HG02981 (cell line): ENCODE measurements around the gene IRAK1.
A peak's percentile ranks its signal among the peaks of the same experiment; 100 is the strongest.

Source experiments
- ATAC-seq: cut with Tn5 transposase; IDR thresholded peaks from one replicate; pipeline ENCODE4 v1.9.1; 2021; ENCODE audit warnings: mild to moderate bottlenecking, moderate library complexity; ENCODE audit not compliant: unreplicated experiment

Gene IRAK1

DNA sequence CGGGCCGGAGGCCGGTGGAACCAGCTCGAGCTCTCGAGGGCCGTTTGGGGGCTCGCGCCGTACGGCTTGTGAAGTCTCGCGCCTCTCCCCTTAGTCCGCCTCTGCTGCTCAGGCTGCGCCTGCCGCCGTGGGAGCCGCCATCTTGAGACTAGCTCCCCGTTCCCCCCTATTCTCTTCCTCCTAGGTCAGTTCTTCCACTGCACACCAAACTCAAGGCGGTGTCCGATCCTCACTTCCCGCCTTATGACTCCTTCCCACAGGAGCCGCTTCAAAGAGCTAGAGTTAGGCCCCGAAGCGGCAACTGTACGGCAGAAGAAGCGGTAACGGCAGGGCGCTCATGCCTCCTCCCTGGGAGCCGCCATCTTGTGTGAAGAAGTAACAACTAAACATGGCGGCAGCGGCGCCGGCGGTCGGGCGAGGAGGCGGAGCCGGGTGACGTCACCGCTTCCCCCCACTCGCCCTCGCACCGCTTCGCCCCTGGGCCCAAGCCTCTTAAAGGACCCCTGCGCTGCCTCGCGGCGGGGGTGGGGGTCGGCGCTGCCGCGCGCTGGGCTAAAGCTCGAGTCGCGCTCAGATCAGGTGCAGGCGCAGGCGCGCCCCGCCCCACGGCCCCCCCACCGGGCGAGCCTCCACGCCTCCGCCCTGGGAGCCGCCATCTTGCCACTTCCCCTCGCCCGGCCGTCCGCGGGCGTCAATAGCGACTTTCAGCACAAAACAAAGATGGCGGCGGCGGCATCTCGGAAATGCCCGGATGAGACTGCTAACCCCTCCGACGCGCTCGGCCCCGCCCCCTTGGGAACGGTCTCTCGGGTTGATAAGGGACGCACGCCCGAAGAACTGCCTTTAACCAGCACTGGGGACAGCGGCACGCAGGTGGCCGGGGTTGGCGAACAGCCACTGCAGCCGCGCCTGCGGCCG, 48.0 kb downstream of the IRAK1 start, which contains the start of gene HCFC1:
TSS of gene HCFC1 (minus strand) at position 369 of the 918 bp plus-strand sequence. CDS start 978 bp downstream, outside the sequence.
- peak; percentile 37 for ATAC-seq

DNA sequence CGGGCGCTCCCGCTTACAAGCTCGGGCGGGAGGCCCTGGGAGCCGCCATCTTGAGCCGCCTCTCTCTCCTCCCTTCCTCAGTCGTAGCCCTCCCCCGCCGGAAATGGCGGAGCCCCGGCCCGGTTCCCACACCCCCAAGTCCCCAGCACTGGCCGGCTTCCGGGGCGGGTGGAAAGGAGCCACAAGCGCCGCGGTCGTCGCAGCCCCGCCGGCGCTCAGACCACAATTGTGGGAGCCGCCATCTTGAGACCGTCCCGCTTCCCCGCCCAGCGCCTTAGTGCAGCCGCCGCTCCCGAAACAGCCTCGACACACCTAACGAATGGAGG, 48.6 kb downstream of the IRAK1 start:
- ATAC-seq: peak; percentile 29

DNA sequence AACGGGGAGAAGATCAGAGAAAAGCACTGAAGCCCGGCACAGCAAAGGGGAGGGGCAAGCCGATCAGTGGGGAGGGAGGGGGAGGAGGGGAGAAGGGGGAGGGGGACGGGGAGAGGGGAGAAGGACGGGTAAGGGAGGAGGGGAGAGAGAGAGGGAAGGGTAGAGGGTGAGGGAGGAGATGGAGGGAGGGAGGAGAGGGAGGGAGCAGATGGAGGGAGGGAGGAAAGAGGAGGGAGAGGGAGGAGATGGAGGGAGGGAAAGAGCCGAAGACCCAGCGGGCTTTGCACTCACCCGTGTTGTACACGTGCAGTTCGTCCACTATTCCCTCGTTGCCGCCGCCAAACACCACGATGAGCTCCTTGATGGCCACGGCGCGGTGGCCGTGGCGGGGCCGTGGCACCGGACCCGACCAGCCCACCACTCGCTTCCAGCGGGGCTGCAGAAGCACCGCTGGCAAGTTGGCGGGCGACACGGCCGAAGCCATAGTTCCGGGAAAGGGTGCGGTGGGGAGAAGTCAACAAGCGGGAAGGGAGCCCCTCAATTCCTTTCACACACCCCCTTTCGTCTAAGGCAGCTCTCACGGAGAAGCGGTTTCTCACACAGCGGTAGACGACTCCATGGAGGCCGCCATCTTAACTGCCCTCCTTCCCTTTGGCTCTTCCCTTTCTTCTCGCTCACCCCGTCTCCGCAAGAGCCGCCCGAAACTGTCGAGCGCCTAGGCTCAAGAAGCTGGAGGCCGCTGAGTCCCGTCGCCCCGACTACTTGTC, 49.2 kb downstream of the IRAK1 start:
- no peak for ATAC-seq

DNA sequence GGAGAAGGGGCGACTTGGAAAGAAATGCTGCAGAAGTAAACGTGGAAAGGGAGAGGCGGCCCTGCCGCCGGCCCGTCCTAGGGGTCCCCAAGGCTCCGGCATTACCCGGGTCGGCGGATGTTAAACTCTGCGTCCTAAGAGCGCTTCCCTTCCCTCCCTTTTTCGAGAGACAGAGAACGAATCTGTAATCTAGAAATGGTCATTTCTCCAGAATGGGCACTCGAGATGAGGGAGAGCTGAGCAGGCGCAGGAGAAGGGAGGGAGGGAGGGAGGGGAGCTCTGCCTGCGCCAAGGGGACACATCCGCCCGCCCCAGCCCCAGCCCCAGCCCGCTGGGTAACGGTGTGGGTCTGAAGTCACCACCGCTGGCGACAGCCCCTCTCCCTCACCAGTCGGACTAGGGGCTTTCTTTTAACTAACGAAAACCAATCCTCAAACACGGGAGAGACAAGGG, 49.8 kb downstream of the IRAK1 start:
- ATAC-seq: no peak

DNA sequence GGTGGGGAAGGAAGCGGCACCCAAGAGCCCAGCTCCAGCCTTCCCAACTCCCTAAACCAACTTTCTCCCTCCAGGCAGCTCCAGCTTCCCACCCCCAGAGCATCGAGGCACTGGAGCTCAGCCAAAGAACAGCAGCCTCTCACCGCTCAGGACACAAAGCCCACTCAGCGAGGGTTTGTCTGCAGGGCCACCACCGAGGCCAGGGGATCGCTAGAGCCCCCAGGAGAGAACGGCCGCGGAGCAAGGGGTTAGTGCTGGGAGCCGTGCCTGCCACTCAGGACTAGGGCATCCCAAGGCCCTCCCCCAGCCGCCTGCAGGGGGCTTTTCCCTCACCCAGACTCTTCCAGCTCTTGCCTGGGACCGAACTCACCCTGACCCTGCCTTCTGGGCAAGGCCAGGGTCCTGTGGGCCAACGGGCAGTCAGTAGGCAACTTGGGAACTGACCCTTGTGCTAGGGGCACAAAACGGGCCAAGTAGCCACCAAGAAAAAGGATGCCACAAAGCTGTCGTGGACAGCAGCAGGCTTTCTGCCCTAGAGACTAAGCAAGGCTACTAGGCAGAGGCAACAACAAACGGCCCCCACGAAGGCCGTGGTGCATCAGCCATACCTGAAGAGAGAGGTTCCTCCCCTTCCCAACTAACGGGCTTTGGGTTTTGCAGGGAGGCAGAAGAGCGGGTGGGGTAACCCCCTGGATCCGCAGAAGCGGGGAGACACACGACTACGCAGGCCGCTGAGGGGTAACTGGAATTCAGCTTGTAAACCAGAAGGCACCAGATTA, 50.4 kb downstream of the IRAK1 start:
- no peak for ATAC-seq

GRCh38 chrX:153968754-153969124, 51.0 kb downstream of the IRAK1 start:
- no peak for ATAC-seq

- ATAC-seq: no peak
These were observed 51.4 kb downstream of the IRAK1 start for GRCh38 chrX:153968255-153968654.

GRCh38 chrX:153967536-153968224, 52.0 kb downstream of the IRAK1 start:
- ATAC-seq: no peak

DNA sequence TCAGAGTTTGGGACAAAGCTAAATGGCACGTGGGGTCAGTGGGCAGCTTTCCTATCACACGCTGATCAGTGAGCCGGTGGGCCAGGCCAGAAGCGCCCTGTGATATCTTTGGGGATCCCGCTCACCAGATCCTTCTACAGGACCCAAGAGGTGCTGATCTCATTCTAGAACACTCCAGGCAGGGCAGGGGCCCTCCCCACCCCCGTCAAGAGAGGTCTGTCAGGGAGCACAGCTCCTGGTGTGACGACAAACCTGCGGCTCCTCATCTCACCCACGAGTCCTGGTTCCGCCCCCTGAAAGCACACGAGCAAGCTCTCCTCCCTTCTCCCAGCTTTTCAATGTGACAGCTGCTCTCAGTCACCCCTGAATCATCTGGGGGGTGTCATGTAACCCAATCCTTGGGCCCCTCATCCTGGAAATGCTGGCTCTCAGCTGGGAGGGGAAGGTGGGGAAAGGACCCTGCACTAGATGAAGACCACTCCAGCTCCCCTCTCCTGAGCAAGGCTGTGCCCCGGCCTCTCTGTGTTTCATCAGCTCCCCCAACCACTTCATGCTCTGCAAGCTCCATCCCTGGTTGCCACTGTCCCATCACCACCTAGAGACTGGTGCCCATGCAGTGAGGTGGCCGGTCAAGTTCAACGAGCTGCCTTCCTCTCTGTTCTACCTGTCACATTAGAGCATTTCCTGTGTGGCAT, 52.7 kb downstream of the IRAK1 start:
- no peak for ATAC-seq

DNA sequence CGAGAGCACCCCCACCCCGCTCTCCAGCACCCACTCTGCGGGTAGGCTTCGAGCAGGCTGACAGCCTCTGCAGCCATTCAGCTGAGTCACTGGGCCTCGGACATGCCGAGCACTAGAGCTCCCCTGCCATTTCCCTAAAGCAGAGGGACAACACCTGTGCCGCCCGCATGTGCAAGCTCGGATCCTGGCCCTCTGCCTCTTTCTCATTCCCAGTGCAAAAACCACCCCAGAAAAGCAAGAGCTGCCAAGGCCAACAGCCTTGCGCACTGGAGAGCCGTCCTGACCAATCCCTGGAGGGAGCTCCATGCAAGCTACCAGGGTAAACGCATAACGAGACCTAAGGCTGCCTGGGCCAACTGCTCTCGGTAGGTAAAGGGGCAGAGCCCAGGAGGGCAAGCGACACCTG, 53.4 kb downstream of the IRAK1 start:
- ATAC-seq: no peak

DNA sequence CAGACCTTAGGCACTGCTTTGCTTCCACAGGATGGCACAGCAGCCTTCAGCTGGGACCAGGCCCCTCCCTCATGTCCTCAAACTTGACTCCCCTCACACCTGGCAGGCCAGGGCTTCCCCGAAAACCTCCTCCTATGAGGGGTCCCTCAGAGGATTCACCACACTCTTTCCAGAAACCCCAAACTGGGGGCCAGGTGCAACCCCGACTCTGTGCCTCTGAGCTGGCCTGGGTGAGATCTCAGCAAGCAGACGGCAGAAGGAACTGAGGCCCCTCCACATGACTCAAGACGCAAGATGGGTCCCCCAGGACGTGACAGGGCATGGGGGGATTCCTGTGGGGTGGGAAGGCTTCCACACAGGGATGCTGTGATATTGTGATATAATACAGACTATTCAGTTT, 54.3 kb downstream of the IRAK1 start:
- no peak for ATAC-seq

GRCh38 chrX:153964105-153964504, 55.6 kb downstream of the IRAK1 start:
- no peak for ATAC-seq

GRCh38 chrX:153963546-153963945, 56.2 kb downstream of the IRAK1 start:
- no peak for ATAC-seq

DNA sequence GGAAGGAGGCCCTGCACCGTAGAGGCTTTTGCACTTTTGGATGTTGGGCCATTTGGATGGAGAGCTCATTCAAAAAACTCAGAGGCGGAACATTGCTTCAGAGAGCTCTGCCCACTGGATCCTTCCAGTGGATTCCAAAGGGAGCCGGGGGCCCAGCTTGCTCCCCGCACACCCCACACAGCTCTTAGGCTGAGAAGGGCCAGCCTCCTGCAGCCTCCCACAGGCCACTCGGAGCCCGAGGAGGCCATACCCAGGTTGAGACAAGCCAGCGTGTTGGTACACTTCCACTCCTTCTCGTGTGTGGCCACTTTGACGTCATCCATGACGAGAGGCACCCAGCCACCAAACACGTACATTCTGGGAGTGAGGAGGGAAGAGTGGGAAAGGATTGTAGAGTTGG, 58.4 kb downstream of the IRAK1 start:
- ATAC-seq: no peak

- ATAC-seq: no peak
These were observed 58.9 kb downstream of the IRAK1 start for GRCh38 chrX:153960786-153961185.
